Stimulated activated CD8-positive, alpha-beta memory T cell treated with anti-CD3 and anti-CD28 coated beads, Interleukin-4, amount 100 ng/mL, for 24 hours (primary cell): ENCODE measurements around the gene CALCOCO1.

Source experiments
- DNase-seq: peaks from one replicate; pipeline ENCODE4 v3.0.0-alpha.2; 2020; ENCODE audit warnings: low read depth

CALCOCO1 gene

DNA sequence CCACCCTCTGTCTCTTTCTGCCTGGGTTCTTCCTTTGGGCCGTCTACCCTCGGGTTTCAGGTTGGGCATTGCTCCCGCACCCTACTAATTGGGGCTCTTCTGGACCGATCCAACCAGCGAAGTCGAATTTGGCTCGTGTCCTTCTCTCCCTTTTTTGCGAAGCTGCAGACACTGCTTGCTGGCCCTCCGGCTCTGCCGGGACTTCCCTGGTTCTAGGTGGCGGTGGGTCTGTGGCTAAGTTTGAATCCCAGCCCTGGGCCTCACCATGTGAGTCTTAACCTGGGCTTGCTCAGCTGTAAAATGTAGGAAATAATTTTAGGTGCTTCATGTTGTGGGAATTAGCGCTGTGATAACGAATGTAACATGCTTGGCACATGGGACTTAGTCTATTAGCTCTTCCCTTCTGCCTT lies 24.9 kb upstream of the CALCOCO1 start:
- no peak for DNase-seq

DNA sequence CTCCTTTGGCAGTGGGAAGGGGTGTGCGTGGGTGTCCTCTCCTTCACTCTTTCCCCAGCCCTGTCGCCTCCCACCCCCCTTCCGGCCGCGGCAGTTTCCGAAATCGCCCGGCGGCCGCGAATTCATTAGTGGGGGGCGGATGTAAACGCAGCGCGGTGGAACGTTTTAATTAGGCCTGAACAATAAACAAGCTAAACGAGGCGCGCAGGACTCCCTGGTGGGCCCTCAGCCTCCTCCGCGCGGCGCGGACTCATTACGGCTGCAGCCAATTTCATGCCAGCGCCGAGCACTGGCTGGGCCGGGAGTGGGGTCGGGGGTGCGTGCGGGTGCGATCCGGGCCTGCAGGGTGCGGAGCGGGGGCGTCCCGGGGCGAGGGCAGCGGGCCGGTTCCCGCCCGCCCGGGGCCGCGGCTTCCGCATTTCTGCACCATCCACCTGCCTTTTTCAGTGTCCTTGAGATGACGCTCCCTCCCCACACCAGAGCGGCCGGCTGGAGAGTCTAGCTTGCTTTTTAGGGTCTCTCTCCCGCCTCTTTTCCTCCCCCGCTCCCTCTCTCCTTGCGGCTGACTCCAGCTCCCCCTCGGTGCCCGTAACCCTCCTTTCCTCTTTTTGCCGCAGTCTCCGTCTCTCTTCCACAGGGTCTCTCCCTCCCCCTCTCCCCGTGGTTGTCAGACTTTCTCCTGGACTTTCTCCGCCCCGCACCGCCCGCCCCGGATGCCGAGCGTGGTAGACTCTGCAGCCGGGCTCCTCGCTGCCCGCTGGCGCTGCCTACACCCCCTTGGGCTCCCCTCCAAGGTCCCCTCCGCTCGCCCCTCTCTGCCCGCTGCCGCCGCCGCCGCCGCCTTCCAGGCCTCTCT lies 24.3 kb upstream of the CALCOCO1 start, which contains the start of gene CISTR:
CISTR (minus strand) TSS at position 644 of the 856 bp plus-strand sequence.
- DNase-seq = no peak

- no peak for DNase-seq
Measured at GRCh38 chr12:53750812-53751335, 23.6 kb upstream of the CALCOCO1 start.

DNA sequence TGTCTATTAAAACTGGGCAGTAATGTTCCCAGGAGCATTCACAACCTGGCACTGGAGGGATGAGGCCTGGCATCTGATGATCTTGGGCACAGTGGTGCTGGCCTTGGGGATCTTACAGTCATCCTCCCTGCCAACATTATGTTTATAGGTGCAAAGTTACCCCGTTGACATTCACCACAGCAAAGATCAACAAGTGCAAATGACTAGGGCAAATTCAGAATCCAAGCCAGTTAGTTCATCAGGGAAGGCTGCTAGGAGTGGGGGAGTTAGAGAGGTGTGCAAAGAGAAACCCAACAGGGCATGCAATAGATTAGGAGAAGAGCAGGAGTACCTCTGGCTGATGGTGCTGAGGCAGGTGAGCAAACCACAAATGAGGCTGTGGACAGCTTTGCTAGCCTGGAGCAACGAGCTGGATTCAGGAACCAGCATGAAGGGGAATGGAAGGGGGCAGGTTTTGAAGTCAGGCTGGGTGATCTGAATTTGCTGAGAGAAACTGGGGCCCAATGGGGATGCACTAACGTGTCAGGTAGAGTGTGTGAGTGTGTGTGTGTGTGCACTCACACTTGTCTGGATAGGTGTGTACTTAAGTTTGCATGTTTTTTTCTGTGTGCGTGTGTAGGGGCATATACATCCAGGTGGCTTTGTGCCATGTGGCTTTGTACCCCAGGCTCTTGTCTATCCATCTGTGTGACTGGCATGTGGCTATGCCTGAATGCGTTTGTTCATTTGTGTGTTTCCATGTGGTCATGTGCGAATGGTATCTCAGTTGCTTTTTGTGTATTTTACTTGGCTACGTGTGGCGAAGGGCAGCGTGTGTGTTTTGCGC lies 22.9 kb upstream of the CALCOCO1 start:
- no peak for DNase-seq

DNA sequence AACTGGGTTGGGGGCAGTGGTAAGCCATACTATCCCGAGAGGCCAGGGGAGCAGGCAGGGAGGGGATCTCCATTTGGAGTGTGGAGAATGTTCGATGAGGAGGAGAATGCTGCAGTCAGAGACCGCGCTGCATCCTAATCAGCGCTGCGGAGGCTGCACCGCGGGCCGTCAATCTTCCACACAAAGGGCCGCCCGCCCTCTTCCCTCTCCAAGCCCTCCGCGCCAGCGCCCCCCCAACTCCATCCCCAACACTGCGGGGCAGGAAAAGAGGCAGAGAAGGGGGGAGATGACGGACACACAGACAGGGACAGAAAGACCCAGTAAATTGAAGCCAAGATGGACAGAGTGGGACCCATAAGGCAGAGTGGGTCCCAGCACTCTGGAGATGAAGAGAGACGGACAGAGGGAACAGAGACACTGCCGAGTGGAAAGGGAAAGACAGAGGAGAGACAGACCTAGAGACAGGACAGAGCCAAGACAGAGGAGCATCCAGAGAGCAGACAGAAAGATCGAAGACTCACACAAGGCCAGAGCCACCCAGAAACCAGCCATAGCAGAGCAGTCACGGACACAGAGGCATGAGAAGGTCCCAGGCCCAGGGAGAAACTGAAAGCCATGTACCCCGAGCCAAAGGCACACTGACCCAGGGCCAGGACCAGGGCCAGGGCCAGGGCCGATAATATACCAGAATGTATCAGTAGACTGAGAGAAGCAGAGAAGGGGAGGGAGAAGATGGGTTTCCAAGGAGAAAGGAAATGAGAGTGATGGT lies 21.0 kb upstream of the CALCOCO1 start:
- no peak for DNase-seq

DNA sequence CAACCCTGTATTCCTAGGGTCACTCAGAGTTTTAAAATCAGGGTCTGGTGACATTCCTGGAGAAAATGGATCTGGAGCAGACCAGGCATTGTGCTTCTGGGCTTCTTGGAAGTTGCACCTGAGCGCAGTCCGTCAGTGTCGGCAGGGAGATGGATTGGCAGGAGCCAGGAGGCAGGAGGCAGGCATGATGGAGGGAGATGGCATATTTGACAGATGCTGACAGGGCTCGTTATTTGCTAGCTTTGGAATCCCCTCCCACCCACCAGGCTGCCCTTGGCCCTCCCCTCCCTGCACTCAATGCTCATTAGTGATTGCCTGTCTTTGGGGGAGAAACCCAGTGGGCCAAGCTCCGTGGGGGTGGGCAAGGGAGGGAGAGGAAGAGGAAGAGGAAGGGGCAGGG lies 19.8 kb upstream of the CALCOCO1 start:
- no peak for DNase-seq

GRCh38 chr12:53746592-53747092 lies 19.4 kb upstream of the CALCOCO1 start:
- DNase-seq = peak; percentile 79

DNA sequence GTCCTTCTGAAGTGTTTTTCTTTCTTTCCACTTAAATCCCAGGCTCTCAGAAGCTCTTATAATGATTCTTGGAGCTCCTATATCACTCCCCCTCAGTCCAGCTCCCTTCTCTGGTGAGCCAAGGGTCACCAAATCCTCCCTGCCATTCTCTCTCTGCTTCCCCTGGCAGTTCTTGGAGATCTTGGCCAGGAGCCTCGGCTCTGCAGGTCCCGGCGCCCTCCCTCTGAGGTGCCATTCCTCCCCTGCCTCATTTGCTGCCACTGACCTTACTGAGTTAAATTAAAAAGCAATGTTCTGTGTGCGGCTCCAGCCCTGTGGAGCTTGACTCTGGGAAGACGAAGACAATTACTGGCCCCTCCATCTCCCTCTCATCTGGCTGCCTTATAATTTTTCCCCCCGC lies 17.5 kb upstream of the CALCOCO1 start:
- DNase-seq = no peak

- DNase-seq = no peak
Measured at GRCh38 chr12:53744130-53744441, 16.8 kb upstream of the CALCOCO1 start.

DNA sequence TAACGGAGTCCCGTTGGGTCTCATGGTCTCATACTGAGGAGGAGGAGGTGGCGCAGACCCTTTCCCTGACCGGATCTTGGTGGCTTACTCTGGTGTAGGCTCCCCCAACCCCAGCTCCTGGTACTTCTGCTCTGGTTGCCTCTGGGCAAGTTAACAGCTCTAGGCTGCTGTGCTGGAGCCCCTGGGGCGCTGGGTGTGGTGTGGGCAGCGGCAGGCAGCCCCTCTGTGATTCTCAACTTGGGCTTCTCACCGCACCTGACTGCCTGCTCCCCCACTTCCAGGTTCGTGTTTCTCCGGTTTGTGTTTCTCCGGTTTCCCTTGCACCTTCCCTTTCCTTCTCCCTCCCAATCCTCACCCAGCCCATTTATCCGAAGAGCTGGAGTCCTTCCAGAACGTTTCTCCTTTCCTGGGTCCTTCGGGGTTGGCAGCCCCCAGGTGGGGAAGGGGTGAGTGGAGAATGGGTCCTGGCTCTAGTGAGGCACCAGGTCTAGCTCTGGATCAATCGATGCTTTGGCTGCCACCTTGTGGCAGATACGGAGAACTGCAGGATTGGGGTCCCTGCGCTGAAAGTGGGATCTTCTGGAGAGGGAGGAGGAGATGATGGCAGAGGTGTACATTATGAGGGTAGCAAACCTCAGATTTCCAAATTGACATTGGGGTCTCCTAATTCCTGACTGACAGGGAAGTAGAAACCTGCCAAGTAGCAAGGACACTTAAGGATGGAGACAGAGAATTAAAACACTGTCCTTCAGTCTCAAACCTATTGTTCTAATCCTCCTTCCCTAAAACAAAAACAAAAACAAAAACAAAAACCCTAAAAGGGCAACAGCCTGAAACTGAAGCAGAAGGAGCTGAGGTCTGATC lies 16.2 kb upstream of the CALCOCO1 start:
- peak; percentile 30 for DNase-seq

DNA sequence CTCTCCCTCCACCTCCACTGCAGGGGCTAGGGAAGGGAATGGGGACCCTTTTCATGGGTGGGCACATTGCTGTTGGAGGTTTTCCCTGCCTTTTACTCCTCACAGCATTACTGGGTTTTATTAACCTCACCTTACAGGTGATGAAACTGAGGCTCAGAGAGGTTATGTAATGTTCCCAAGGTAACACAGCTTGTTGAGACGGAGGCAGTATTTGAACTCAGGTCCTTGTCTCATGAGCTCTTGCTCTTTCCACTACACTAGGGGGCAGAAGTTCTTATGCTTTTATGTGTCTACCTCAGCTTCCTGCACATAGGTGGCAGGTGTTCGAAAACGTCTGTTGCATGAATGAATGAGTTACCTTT lies 12.9 kb upstream of the CALCOCO1 start:
- DNase-seq = no peak

DNA sequence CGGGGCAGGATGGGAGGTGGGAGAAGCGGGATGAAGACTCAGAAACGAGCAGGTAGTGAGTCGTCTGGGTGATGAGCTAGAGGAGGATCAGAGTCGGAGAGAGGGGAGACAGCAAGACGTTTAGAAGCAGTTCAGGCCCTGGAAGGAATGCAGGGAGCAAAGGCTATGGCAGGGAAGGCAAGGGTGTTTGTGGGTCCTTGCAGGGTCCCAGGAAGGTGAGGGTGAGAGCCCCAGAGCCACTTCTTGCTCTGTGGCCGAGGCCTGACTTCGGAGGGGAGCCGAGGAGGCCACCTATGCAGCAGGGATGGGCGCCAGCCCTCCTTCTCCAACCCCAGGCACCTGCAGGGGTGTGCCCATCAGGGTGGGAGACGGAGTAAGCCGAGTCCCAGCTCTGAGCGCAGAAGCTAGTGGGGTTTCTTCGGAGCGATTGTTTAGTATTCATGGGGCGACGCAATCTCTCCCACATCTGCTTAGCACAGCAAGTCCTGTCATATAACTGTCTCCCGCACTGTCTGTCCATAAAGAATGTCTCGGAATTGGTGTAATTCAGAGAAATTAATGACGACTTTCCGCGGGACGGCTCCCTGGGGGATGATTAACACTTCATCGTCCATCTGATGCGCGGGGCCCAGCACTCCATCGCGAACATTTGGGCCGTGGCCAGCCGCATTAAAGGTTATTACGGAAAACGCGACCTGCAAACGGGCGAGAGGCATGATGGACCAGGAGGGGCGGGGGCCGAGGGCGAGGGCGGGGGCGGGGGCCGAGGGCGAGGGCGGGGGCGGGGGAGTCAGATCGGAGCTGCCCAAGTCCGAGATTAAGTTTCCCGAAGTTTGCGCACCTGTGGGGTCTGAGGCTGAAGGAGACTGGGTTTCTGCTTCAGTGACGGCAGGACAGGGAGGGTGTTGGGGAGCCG lies 12.2 kb upstream of the CALCOCO1 start:
- DNase-seq = no peak

- no peak for DNase-seq
Measured at GRCh38 chr12:53738406-53739213, 11.4 kb upstream of the CALCOCO1 start.

DNA sequence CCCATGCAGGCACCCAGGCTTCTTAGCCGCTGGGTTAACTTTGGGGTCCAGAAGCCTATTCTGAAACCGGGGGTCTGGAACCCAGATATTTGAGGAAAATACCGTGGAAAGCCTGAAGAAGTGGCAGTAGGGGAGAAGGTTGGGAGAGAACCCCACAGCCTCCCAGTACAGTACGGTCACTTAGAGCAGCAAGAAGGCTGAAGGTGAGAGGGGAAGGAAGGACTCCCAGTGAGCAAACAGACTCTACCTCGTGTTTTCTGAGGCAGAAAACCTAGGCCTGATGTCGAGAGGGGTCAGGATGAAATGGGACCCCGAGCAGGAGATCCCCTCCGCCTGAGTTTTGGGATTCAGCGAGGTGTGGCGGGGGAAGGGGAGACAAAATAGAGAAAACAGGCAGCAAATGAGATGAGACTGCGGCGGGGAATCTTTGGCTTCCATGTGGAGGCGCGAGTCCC lies 10.7 kb upstream of the CALCOCO1 start:
- DNase-seq = no peak

- no peak for DNase-seq
Measured at GRCh38 chr12:53737093-53737808, 10.0 kb upstream of the CALCOCO1 start.

DNA sequence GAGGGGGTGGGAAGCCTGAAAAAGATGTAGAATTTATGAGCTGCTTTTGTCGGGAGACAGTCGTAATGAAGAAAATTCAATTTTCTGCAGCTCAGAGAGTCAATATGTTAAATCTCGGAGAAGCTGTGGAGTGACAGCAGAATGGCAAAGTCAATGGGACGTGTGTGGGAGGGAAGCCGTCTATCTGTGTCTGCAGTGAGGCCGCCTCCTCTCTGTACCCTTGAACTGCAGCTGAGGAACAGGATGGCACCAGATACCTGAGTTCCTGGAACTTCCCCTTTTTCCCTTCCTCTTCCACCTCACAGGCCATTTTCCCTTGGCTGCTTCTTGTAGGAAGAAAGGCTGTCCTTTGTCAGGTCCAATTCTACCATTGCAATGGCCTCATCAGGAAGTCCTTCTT lies 9.3 kb upstream of the CALCOCO1 start:
- no peak for DNase-seq

DNA sequence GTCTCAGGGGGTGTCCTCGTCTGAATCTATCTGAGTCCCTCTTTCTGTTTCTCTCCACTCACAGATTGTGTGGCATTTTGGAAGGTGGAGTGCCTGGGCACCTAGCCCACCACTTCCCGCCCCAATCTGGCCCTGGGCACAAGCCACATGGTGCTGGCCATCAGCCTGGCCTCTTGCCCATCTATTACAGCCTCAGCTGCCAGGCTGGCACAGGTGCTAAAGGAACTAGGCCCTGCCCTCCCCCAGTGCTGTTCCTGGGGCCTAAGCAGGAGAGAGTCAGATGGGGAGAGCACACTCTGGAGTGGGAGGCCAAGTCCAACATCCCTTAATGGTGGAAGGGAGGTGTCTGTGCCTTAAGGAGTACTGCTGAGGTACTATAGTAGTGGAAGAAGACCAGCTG lies 8.3 kb upstream of the CALCOCO1 start:
- DNase-seq = no peak

DNA sequence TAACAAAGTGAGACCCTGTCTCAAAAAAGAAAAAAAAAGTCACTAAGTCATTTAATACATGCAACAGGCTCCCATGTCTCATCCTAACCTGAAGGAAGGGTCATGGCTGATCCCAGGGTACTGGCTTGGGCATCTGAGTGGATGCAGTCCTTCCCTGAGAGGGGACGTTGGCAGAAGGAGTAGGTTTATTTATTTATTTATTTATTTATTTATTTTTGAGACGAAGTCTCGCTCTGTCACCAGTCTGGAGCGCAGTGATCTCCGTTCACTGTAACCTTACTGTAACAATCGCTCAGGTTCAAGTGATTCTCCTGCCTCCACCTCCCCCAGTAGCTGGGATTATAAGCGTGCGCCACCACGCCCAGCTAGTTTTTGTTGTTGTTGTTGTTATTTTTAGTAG lies 7.2 kb upstream of the CALCOCO1 start:
- DNase-seq = no peak

DNA sequence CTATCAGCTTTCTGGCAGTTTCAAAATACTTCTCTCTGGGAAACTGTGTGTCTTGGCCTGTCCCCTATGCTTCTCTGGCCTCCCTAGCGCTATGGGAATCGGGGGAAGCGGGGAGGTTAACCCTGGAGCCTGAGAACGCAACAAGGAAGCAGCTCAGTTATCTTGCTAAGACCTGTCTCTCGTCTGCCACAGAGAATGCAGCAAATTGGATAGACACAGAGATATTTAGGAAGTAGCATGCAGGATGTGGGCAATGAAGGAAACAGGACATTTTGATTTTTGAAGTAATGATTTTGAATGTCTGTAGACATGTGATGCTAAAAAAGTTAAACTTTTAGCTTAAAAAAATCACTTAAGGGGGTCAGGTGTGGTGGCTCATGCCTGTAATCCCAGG lies 6.6 kb upstream of the CALCOCO1 start:
- no peak for DNase-seq
